GM18520 (cell line): ENCODE measurements around the gene KCNJ2.

ENCODE experiments used
- ATAC-seq: cut with Tn5 transposase; IDR thresholded peaks from one replicate; pipeline ENCODE4 v1.9.1; 2021; ENCODE audit not compliant: unreplicated experiment

The KCNJ2 gene

GRCh38 chr17:70168977-70169708, at the start of gene KCNJ2:
Gene KCNJ2 (plus strand): TSS chr17:70169532. CDS start chr17:70175040, 5,508 bp downstream.
- ATAC-seq = peak; percentile 84

- ATAC-seq = no peak
These were observed 49.8 kb upstream of the KCNJ2 start for GRCh38 chr17:70119545-70119944.

- ATAC-seq = no peak
These were observed 49.3 kb upstream of the KCNJ2 start for GRCh38 chr17:70119983-70120382.

- no peak for ATAC-seq
These were observed 48.9 kb upstream of the KCNJ2 start for GRCh38 chr17:70120425-70120824.

- ATAC-seq = no peak
These were observed 48.2 kb upstream of the KCNJ2 start for GRCh38 chr17:70121126-70121525.

GRCh38 chr17:70123193-70123592, 46.1 kb upstream of the KCNJ2 start:
- ATAC-seq = no peak

- ATAC-seq = no peak
These were observed 44.6 kb upstream of the KCNJ2 start for GRCh38 chr17:70124723-70125122.

GRCh38 chr17:70127221-70127873, 42.0 kb upstream of the KCNJ2 start:
- no peak for ATAC-seq

- no peak for ATAC-seq
These were observed 40.5 kb upstream of the KCNJ2 start for GRCh38 chr17:70128727-70129238.

GRCh38 chr17:70130289-70130688, 39.0 kb upstream of the KCNJ2 start:
- no peak for ATAC-seq

- no peak for ATAC-seq
These were observed 36.8 kb upstream of the KCNJ2 start for GRCh38 chr17:70132505-70132904.

GRCh38 chr17:70134042-70134441, 35.3 kb upstream of the KCNJ2 start:
- no peak for ATAC-seq

GRCh38 chr17:70134777-70135176, 34.6 kb upstream of the KCNJ2 start:
- no peak for ATAC-seq

GRCh38 chr17:70136131-70136530, 33.2 kb upstream of the KCNJ2 start:
- ATAC-seq = no peak

- peak; percentile 94 for ATAC-seq
These were observed 31.7 kb upstream of the KCNJ2 start for GRCh38 chr17:70137451-70138230.

GRCh38 chr17:70138291-70138865, 31.0 kb upstream of the KCNJ2 start:
- ATAC-seq = no peak

GRCh38 chr17:70139449-70139993, 29.8 kb upstream of the KCNJ2 start:
- no peak for ATAC-seq

GRCh38 chr17:70144260-70144846, 25.0 kb upstream of the KCNJ2 start:
- ATAC-seq = no peak

GRCh38 chr17:70153210-70153609, 16.1 kb upstream of the KCNJ2 start:
- no peak for ATAC-seq

GRCh38 chr17:70157151-70157550, 12.2 kb upstream of the KCNJ2 start:
- ATAC-seq = no peak

GRCh38 chr17:70158180-70158579, 11.2 kb upstream of the KCNJ2 start:
- ATAC-seq = no peak
